Measurements from ENCODE around the gene ADM. TPM values are rescaled to one million over a fixed set of nuclear protein-coding genes. Genes with fewer than 3 reads are reported as not detected.
"Not testable (repeated sequence)": the region's sequence is repeated elsewhere in the genome, so short reads cannot be mapped to it uniquely, and the experiment has no call there.

ADM gene
- total and polyA plus RNA-seq, 3 donors from 2014 or later, result 3.5 to 13.1 (median 3.7) TPM

DNA sequence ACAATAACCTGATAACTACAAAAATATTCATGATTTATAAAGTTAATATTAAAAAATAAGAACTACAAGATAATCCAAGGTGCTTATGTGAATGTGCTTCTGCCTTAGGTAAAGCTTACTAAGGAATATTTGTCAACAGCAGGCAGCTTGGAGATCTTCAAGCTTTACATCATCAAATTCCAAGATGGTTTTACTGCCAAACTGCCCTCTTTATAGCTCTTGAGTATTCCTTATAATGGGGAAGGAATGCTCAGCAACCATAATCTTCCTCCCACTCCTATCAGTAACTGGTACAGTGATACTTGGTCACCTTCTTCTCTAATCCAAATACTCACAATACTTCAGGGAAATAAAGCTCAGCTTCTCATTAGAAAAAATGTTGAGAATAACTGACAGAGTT lies 40.9 kb upstream of the ADM start:
- DNase-seq, result no peak
- H3K36me3 ChIP-seq (ENCODE audit: low read depth, missing control alignments), result no peaks in the 10 kb centered on the region
- intact Hi-C loops (cut with DNase I; ENCODE audit: low total_unique reads), result no loop called here
- H3K4me3 ChIP-seq, result no peak overlapping the region
- TF ChIP-seq, protein P1, sequence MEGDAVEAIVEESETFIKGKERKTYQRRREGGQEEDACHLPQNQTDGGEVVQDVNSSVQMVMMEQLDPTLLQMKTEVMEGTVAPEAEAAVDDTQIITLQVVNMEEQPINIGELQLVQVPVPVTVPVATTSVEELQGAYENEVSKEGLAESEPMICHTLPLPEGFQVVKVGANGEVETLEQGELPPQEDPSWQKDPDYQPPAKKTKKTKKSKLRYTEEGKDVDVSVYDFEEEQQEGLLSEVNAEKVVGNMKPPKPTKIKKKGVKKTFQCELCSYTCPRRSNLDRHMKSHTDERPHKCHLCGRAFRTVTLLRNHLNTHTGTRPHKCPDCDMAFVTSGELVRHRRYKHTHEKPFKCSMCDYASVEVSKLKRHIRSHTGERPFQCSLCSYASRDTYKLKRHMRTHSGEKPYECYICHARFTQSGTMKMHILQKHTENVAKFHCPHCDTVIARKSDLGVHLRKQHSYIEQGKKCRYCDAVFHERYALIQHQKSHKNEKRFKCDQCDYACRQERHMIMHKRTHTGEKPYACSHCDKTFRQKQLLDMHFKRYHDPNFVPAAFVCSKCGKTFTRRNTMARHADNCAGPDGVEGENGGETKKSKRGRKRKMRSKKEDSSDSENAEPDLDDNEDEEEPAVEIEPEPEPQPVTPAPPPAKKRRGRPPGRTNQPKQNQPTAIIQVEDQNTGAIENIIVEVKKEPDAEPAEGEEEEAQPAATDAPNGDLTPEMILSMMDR (IDR thresholded peaks at IDR 0.05), result no peak
- TF ChIP-seq POLR2A (IDR thresholded peaks at IDR 0.05), result no peak
- H3K27me3 ChIP-seq, result no peaks in the 10 kb centered on the region
- no peak overlapping the region for H3K27ac ChIP-seq
- no peaks in the 10 kb centered on the region for H3K4me1 ChIP-seq
- H3K9me3 ChIP-seq, result no peaks in the 10 kb centered on the region

DNA sequence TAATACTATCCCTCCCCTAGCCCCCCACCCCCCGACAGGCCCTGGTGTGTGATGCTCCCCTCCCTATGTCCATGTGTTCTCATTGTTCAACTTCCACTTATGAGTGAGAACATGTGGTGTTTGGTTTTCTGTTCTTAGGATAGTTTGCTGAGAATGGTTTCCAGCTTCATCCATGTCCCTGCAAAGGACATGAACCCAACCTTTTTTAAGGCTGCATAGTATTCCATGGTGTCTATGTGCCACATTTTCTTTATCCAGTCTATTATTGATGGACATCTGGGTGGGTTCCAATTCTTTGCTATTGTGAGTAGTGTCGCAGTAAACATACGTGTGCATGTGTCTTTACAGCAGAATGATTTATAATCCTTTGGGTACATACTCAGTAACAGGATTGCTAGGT lies 40.2 kb upstream of the ADM start:
- H3K4me1 ChIP-seq; H3K9me3 ChIP-seq; H3K36me3 ChIP-seq (ENCODE audit: low read depth, missing control alignments); H3K27me3 ChIP-seq; DNase-seq; H3K27ac ChIP-seq; H3K4me3 ChIP-seq; intact Hi-C loops (cut with DNase I; ENCODE audit: low total_unique reads): not testable (repeated sequence)
- WGBS, 2 donors, result 95 to 100% methylated on average over 3 of the region's 3 CpGs

DNA sequence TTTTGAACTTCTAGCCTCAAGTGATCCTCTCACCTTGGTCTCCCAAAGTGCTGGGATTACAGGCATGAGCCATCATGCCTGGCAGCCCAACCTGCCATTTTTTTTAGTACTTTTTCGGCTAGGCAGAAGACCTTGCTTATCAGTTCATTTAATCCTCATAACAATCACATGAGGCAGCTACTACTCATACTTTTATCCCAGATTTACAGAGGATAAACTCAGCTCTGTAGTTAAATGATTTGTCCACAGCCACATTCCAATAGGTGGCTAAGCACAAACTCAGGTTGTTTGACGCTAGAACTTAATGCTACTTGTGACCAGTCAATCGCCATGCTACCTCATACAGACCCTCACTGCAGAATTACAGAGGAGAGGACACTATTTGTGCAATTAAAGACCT lies 38.9 kb upstream of the ADM start:
- intact Hi-C loops (cut with DNase I; ENCODE audit: low total_unique reads), result no loop called here
- Histone ChIP-seq H3K9me3 (no peaks in the 10 kb centered on the region), H3K4me1 (no peaks in the 10 kb centered on the region), H3K4me3 (no peak overlapping the region), H3K27me3 (no peaks in the 10 kb centered on the region), H3K36me3 (ENCODE audit: low read depth, missing control alignments) (no peaks in the 10 kb centered on the region), H3K27ac (no peak overlapping the region)
- TF ChIP-seq, protein P1 (IDR thresholded peaks at IDR 0.05), result no peak
- no peak for TF ChIP-seq POLR2A (IDR thresholded peaks at IDR 0.05)
- WGBS, 2 donors, result 95% methylated on average over 3 of the region's 3 CpGs
- DNase-seq, result no peak

DNA sequence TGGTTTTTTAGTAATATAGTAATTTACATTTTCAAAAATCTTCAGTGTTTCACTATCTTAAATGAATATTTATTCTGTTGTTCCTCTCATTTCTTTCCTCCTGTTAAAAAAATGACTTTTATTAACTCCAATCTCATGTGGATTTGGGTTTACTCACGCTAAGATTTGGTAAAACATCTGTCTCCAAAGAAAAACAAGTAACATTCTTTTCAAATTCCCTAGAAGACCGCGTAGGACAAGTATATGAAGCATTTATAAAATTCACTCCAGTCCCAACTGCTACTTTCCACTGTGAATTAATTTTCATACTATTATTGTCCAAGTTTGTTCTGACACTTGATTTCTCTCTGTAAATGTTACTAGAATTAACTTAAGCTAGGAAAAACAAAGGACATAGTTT lies 37.1 kb upstream of the ADM start:
- Histone ChIP-seq H3K36me3 (ENCODE audit: low read depth, missing control alignments) (no peaks in the 10 kb centered on the region), H3K4me3 (no peak overlapping the region), H3K9me3 (no peaks in the 10 kb centered on the region), H3K4me1 (no peaks in the 10 kb centered on the region), H3K27me3 (no peaks in the 10 kb centered on the region), H3K27ac (no peak overlapping the region)
- DNase-seq, result no peak
- intact Hi-C loops (cut with DNase I; ENCODE audit: low total_unique reads), result no loop called here
- 78 to 83% methylated on average over 3 of the region's 3 CpGs for WGBS, 2 donors
- TF ChIP-seq POLR2A (IDR thresholded peaks at IDR 0.05), result no peak
- TF ChIP-seq, protein P1 (IDR thresholded peaks at IDR 0.05), result no peak

DNA sequence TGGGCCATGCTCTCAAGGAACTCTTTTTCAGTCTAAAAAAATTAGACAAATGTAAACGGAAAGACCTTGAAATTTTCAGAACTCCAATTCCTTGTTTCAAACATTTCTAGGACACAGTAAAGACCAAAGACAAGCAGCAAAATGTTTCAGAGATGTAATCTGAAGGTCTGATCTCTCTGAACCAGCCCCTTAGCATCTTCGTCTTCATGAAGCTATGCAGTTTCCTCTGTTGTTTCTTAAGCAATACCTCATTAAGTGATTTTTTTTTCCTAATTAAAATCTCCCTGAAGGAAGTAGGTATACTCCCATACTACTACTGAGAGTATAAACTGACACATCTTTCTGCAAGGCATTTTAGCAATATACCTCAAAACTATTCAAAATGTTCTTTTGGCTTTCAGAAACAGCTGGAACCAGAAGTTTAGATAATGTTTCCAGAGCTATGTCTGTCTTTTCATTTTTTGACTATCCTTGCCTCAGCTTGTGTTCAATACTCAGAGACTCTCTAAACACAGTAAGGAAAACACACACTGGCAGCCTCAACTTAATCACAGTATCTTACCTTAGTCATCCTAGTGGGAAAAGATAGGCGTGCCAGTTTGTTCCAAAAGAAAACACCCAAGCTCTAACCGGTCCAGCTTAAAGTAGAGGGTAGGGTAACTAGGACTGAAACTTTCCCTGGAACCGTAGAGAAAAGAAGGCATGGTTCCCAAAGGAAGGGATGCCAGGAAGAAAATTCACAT lies 36.0 kb upstream of the ADM start:
- Histone ChIP-seq H3K36me3 (ENCODE audit: low read depth, missing control alignments) (no peaks in the 10 kb centered on the region), H3K4me3 (no peak overlapping the region), H3K9me3 (no peaks in the 10 kb centered on the region), H3K27ac (no peak overlapping the region), H3K4me1 (no peaks in the 10 kb centered on the region), H3K27me3 (no peaks in the 10 kb centered on the region)
- DNase-seq, result no peak
- 63% methylated on average over 5 of the region's 5 CpGs for WGBS, 2 donors
- no peak for TF ChIP-seq POLR2A (IDR thresholded peaks at IDR 0.05)
- TF ChIP-seq, protein P1 (IDR thresholded peaks at IDR 0.05), result no peak
- intact Hi-C loops (cut with DNase I; ENCODE audit: low total_unique reads), result no loop called here
